ENCODE measurements around the gene EDEM3.
"Not testable (repeated sequence)": the region's sequence is repeated elsewhere in the genome, so short reads cannot be mapped to it uniquely, and the experiment has no call there.

EDEM3 gene

DNA sequence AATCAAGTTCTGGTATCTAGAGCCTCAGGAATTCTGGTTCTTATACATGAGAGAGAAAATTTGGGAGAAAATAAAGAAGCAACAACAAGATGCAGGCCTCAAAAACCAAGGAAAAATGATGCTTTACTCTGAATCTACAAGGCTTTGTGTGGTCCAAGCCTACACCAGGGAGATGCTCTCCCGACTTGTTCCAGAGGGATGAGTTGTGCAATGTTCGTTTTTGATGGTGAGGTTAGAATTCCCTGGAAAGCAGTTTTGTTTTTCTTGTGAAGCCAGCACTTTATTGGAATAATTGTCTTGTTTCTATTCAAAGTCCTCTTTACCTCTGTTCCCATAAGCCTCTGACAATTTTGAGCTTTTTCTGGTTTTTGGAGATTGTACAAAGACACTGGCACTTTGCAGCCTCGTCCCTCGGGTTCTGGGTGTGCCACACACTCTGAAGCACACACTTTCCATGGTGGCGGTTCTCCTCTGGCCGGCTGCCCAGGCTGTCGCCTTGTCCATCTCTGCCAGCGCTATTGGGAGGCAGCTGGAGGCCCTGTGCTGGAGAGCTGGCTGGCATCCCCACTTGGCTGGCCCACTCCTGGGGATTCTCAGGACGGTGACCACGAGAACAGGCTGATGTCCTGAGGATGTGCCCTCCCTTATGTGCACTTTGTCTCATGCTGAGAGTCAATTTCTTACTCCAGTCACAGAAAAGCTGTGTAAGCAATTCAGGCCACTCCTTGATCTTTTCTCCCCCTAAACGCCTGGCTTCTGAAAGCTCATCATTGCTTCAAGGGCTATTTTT, 70.2 kb downstream of the EDEM3 start:
- no peak for TF ChIP-seq CTCF (IDR thresholded peaks at IDR 0.05)
- Histone ChIP-seq H3K36me3 (peaks cover under 1% of the 10 kb centered on the region), H3K4me1 (ENCODE audit: control insufficient read depth in 1 of 2, insufficient read depth in 1 of 2, low read depth in 1 of 2, low read length in 1 of 2) (no peaks in the 10 kb centered on the region)

GRCh38 chr1:184682956-184683355, 71.7 kb downstream of the EDEM3 start:
- H3K27ac ChIP-seq, result no peak overlapping the region
- H3K4me3 ChIP-seq (ENCODE audit: low read depth in 1 of 2, low read length in 1 of 2), result no peak overlapping the region
- H3K9me3 ChIP-seq, result no peaks in the 10 kb centered on the region
- no peaks in the 10 kb centered on the region for H3K36me3 ChIP-seq
- TF ChIP-seq CTCF (IDR thresholded peaks at IDR 0.05), result no peak
- H3K4me1 ChIP-seq (ENCODE audit: control insufficient read depth in 1 of 2, insufficient read depth in 1 of 2, low read depth in 1 of 2, low read length in 1 of 2), result no peaks in the 10 kb centered on the region
- no peaks in the 10 kb centered on the region for H3K27me3 ChIP-seq

More for the DNA sequence above, 70.2 kb downstream of the EDEM3 start:
- Histone ChIP-seq H3K27me3 (no peaks in the 10 kb centered on the region), H3K4me3 (ENCODE audit: low read depth in 1 of 2, low read length in 1 of 2) (no peak overlapping the region), H3K9me3 (no peaks in the 10 kb centered on the region), H3K27ac (no peak overlapping the region)

DNA sequence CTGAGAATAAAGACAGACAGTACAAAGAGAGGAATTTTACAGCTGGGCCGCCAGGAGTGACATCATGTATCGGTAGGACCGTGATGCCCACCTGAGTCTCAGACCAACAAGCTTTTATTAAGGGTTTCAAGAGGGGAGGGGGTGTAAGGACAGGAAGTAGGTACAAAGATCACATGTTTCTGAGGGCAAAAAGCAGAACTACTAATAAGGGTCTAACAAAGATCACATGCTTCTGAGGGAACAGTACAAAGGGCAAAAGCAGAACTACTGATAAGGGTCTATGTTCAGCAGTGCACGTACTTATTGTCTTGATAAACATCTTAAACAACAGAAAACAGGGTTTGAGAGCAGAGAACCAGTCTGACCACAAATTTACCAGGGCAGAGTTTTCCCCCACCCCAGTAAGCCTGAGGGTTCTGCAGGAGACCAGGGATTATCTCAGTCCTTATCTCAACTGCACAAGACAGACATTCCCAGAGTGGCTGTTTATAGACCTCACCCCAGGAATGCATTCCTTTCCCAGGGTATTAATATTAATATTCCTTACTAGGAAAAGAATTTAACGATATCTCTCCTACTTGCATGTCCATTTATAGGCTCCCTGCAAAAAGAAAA, 73.9 kb downstream of the EDEM3 start:
- H3K27me3 ChIP-seq; H3K9me3 ChIP-seq; H3K4me3 ChIP-seq (ENCODE audit: low read depth in 1 of 2, low read length in 1 of 2); H3K4me1 ChIP-seq (ENCODE audit: control insufficient read depth in 1 of 2, insufficient read depth in 1 of 2, low read depth in 1 of 2, low read length in 1 of 2); H3K27ac ChIP-seq; H3K36me3 ChIP-seq: not testable (repeated sequence)

GRCh38 chr1:184679472-184679871, 75.2 kb downstream of the EDEM3 start:
- H3K9me3 ChIP-seq; H3K27ac ChIP-seq; H3K27me3 ChIP-seq; H3K36me3 ChIP-seq; H3K4me1 ChIP-seq (ENCODE audit: control insufficient read depth in 1 of 2, insufficient read depth in 1 of 2, low read depth in 1 of 2, low read length in 1 of 2); H3K4me3 ChIP-seq (ENCODE audit: low read depth in 1 of 2, low read length in 1 of 2): not testable (repeated sequence)

DNA sequence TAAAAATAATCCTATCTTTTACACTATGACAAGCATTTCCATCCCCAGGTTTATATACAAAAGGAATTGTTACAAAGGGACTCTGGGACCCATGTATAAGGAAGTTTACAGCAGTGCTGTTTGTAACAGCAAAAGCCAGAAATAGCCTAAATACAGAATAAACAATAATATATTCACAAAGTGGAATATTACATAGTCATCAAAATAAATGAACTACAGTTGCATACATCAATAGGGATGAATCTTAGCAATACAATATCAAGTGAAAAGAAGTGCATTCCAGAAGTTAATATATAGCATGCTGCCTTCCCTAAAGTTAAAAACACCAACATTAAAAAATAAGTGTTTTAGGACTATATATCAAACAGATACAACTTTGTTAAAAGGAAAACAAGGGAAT, 77.3 kb downstream of the EDEM3 start:
- H3K36me3 ChIP-seq, result no peaks in the 10 kb centered on the region
- no peak overlapping the region for H3K27ac ChIP-seq
- TF ChIP-seq CTCF (IDR thresholded peaks at IDR 0.05), result no peak
- H3K27me3 ChIP-seq, result no peaks in the 10 kb centered on the region
- no peak overlapping the region for H3K4me3 ChIP-seq (ENCODE audit: low read depth in 1 of 2, low read length in 1 of 2)
- H3K9me3 ChIP-seq, result no peaks in the 10 kb centered on the region
- no peaks in the 10 kb centered on the region for H3K4me1 ChIP-seq (ENCODE audit: control insufficient read depth in 1 of 2, insufficient read depth in 1 of 2, low read depth in 1 of 2, low read length in 1 of 2)

GRCh38 chr1:184673305-184673704, 81.4 kb downstream of the EDEM3 start:
- H3K36me3 ChIP-seq, result no peaks in the 10 kb centered on the region
- no peaks in the 10 kb centered on the region for H3K27me3 ChIP-seq

More at GRCh38 chr1:184673305-184673704, 81.4 kb downstream of the EDEM3 start:
- Histone ChIP-seq H3K27ac (no peak overlapping the region), H3K4me1 (ENCODE audit: control insufficient read depth in 1 of 2, insufficient read depth in 1 of 2, low read depth in 1 of 2, low read length in 1 of 2) (no peaks in the 10 kb centered on the region), H3K4me3 (ENCODE audit: low read depth in 1 of 2, low read length in 1 of 2) (no peak overlapping the region), H3K9me3 (no peaks in the 10 kb centered on the region)
- no peak for TF ChIP-seq CTCF (IDR thresholded peaks at IDR 0.05)
